ENCODE measurements around the gene SPAG8.

GRCh38 chr9:35800530-35800929, 11.5 kb downstream of the SPAG8 start:
- TF ChIP-seq CTCF (IDR thresholded peaks at IDR 0.05; ENCODE audit: low read depth, low read length, poor library complexity, severe bottlenecking) (no peak), EZH2phosphoT487 (IDR thresholded peaks at IDR 0.05; ENCODE audit: borderline replicate concordance, low read length) (no peak)

Measured in DOHH2 (cell line).